IPS-18c (cell line): Measurements from ENCODE around the gene ST7L.
"Not testable (repeated sequence)": the region's sequence is repeated elsewhere in the genome, so short reads cannot be mapped to it uniquely, and the experiment has no call there.

Experiments used
- H3K4me3 ChIP-seq: 2 replicates; pipeline ENCODE4 v1.7.0; 2013; ENCODE audit warnings: low read depth, mild to moderate bottlenecking, low read length, moderate library complexity; ENCODE audit not compliant: insufficient read depth
- H3K9me3 ChIP-seq: one replicate; pipeline ENCODE4 v1.6.1; 2013; ENCODE audit warnings: mild to moderate bottlenecking, low read length, moderate library complexity; ENCODE audit not compliant: control insufficient read depth, insufficient read depth

The ST7L gene

GRCh38 chr1:112625696-112626095 is 6.8 kb upstream of the ST7L start:
- Histone ChIP-seq H3K9me3 (peaks cover 2% of the 10 kb centered on the region), H3K4me3 (no peak overlapping the region)

GRCh38 chr1:112624493-112624892 is 5.6 kb upstream of the ST7L start:
- not testable (repeated sequence) for H3K9me3 ChIP-seq, H3K4me3 ChIP-seq

DNA sequence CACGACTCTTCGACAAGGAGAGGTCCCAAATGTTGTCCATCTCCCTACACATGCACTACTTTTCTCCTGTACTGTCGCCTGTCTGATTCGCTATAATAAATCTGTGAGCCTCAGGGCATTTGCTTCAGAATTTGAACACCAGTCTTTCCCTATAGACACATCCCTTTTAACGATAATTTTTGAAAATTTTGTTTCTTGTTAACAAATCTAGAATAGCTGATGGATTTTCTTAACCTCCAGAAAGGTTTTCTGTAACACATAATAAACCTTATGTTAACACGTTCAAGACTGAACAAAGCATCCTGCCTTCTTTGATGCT is 1.4 kb upstream of the ST7L start:
- Histone ChIP-seq H3K4me3 (peak overlapping the region; percentile 100), H3K9me3 (peaks cover 2% of the 10 kb centered on the region)

DNA sequence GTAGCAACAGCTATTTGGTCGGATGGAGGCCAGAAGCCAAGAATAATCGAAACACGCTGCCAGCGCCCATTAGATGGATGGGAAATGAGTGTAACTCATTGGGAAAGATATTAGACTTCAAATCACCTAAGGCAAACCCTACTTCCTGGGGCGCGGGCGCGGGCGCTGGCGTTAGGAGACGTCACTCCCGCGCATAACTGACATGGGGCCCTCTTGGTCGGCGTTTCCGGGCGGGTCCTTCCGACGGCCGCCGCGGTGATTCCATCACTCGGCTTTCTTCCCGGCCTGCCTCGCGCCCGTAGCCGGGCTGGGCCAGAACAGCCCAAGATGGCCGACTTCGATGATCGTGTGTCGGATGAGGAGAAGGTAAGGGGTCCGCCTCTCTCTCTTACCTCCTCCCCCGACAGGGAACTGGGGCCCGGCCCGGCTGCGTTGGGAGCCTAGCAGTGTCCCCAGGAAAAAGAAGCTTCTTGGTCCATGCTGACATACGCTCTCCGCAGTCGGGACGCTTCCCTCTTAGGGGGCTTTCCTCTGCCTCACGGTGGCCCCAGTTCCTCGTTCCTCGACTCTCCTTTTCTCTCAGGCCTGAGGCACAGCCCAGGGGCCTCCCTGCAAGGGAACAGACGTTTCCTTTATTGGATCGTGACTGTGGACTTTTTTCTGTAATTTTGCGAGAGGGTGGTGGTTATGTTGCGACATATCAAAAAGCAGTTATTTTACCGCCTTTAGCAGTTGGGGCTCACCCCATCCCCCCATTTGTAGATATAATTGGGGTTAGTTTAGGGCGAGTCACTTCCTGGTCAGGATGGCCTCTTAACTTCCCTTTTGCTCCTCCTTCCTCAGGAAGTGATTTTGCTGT is 806 bp upstream of the ST7L start, which contains the start of gene CAPZA1:
CAPZA1 (plus strand) TSS at position 315 of the 859 bp plus-strand sequence; CDS start at position 328, 13 bp downstream.
- peaks cover 2% of the 10 kb centered on the region for H3K9me3 ChIP-seq
- peak within 1 kb of the TSS; percentile 100 for H3K4me3 ChIP-seq

DNA sequence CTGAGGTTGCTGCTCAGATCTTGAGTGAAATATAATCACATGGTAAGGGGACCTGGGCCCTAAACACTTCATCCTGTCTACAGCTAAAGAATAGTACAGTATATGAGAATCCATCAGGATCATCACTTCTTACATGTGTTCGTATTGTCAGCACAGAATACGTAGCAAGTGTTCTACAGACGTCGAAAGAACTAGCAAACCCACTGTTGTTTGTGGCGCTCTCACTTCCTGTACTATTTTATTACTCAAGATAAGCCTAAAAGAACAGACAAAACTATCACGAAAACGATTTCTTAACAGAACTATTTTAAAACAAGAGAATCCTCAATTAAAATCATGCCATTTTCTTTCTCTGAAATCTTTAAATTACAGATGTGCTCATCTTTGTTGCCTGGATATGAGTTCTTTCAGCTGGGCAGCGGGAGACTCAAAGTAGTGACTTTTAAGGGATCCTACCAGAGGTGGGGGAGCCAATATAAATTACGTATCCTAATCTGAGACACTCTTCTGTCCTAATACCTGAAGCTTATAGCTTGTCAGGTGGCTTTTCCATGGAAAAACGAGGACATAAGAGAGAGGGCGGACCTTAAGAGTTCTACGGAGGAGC is 724 bp downstream of the ST7L start:
- H3K4me3 ChIP-seq = peak overlapping the region; percentile 100
- peaks cover 2% of the 10 kb centered on the region for H3K9me3 ChIP-seq

DNA sequence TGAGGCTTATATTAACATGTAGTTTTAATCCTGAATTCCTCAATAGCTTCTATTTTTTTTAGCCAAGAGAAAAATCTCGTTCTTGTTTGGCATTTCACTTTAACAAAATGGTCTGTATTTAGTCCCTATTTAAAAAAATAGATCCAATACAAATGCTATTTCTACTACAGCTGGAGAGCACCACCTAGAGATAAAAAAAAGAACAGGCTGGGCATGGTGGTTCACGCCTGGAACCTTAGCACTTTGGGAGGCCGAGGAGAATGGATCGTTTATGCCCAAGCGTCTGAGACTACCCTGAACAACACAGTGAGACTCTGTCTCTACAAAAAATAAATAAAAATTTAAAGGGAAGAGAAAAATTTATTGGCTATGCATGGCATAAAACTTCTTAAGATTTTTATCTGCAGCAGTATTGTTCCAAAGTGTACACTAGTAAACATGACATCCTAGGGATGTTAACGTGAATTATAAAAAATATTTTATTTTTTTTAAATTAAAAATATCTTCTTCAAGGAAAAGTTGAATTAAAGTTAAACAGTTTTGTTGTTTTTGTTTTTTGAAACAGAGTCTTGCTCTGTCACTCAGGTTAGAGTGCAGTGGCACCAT is 4.4 kb downstream of the ST7L start:
- Histone ChIP-seq H3K4me3 (no peak overlapping the region), H3K9me3 (no peaks in the 10 kb centered on the region)

DNA sequence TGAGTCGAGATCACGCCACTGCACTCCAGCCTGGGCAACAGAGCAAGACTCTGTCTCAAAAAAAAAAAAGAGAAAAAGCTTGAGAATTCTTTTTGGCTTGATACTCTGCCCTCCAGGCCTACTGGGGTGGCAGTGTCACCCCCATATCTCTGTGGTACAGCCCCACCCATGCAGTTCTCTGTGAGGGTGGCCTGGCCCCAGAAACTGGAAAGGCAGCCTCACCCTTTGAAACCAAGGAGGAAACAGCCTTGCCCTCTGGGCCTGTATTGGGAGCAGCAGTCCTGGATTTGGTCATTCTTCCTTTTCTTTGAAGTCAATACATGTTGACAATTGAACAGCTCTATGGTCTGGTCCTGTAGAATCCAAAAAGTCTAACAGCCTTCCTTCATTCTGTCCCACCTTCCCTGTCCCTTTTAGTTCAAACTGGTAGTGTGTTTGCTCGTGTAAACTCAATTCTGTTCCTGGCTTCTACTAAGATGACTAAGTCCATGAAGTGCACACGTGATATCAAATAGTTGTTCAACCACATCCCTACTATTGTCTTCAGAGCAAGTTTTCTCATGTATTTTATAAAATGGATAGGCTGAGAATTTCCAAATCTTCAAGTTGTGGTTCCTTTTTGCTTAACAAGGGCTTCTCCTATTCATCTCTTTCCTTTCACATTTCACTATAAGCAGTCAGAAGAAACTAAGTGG is 13.2 kb downstream of the ST7L start:
- H3K4me3 ChIP-seq = no peak overlapping the region
- no peaks in the 10 kb centered on the region for H3K9me3 ChIP-seq

DNA sequence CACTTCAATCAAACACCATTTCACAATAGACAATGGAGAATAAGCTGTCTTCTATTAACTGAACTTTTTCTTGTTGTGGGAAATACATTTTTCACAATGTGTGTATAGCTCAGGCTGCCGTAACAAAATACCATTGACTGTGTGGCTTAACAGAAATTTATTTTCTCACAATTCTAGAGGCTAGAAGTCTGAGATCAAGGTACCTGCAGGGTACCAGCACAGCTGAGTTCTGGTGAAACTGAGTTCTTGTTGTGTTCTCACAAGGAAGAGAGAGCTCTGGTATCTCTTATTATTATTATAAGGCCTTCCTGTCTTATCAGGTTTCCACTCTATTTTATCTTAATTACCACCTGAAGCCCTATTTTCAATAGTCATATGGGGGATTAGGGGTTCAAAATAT is 15.4 kb downstream of the ST7L start:
- Histone ChIP-seq H3K4me3 (no peak overlapping the region), H3K9me3 (no peaks in the 10 kb centered on the region)

DNA sequence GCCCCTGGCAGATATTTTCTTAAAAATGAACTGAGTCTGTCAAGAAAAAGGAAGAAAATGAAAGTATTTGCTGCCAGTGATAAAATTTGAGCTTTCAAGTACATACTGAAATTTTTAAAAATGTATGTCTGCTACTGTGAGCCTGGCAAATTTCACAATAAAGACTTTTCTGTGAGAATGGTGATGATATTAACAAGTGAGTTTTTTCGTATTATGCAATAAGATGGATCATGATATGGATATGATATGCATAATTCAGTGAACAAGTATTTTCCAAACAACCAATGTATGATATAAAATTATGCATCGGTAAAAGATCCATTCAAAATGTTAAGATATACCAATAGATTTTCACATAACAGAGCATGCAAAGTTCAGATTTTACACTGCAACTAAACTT is 15.9 kb downstream of the ST7L start:
- H3K9me3 ChIP-seq = no peaks in the 10 kb centered on the region
- H3K4me3 ChIP-seq = no peak overlapping the region

- Histone ChIP-seq H3K9me3 (no peaks in the 10 kb centered on the region), H3K4me3 (no peak overlapping the region)
These were observed 19.5 kb downstream of the ST7L start for GRCh38 chr1:112599477-112599876.

- H3K9me3 ChIP-seq = no peaks in the 10 kb centered on the region
- no peak overlapping the region for H3K4me3 ChIP-seq
These were observed 24.6 kb downstream of the ST7L start for GRCh38 chr1:112594208-112594876.

GRCh38 chr1:112589766-112590165 is 29.2 kb downstream of the ST7L start:
- no peak overlapping the region for H3K4me3 ChIP-seq
- peaks cover 2% of the 10 kb centered on the region for H3K9me3 ChIP-seq

DNA sequence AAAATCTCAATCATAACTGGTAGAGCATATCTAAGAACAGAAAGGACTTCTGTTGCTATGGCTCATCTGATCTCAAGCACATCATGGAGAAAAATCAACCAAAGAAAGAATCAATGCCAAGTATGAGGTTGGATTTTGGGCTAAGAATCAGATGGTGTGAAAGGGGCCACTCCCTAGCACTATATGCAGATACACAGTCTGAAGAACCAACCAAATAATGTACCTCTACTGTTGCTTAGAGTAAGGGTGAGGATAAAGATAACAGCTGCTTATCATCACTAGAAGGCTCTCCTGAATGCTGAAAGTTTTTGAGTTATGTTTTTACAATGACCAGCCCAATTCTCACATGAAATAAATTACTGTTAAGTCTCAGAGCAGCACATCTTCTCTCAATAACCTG is 35.6 kb downstream of the ST7L start:
- H3K4me3 ChIP-seq = no peak overlapping the region
- peaks cover 2% of the 10 kb centered on the region for H3K9me3 ChIP-seq

DNA sequence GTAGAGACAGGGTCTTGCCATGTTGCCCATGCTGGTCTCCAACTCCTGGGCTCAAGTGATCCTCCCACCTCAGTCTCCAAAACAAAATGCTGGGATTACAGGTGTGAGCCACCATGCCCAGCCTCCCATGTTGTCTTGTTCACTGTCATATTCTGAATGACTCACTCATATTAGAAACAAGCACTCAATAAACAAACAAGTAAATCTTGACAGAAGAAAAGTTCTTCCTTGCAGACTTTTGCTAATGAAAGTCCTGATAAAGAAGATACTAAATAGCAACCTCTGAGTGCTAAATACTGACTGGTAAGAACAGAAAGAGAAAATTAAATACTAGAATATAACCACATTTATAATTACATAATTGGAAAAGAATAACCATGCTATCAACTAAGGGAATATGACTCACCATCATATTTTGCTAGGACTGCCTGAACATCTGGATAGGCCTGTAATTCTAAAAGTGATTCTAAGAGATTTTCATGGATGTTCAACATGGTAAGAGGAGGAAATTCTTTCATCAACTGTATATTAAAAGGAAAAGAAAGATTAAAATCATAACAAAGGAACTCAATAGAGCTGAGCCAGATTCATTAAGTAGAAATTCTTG is 37.3 kb downstream of the ST7L start:
- Histone ChIP-seq H3K4me3 (no peak overlapping the region), H3K9me3 (peaks cover 2% of the 10 kb centered on the region)

DNA sequence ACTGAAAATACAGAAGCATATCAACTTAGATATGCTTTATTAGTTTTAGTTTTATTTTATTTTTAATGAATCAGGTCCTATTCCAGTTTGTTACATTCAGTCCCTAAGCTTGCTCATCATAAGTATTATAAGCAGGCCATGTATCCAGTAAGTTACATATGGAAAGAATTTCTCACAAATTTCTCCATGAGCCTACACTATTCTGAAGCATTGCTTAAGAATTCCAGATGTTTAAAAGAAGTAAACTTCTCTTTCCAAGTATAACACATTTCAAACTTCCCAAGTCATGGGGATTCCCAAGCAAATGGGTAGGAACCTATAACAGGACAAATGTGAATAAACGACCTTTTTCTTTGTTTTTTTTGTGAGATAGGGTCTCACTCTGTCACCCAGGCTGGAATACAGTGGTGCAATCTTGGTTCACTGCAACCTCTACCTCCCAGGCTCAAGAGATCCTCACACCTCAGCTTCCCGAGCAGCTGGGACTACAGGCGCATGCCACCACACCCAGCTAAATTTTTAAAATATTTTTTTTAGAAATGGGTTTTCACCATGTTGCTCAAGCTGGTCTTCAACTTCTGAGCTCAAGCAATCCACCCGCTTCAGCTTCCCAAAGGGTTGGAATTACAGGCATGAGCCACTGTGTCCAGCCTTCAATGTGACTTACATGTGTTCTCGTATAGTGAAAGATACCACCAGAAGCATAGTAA is 39.0 kb downstream of the ST7L start:
- H3K4me3 ChIP-seq = no peak overlapping the region
- no peaks in the 10 kb centered on the region for H3K9me3 ChIP-seq

DNA sequence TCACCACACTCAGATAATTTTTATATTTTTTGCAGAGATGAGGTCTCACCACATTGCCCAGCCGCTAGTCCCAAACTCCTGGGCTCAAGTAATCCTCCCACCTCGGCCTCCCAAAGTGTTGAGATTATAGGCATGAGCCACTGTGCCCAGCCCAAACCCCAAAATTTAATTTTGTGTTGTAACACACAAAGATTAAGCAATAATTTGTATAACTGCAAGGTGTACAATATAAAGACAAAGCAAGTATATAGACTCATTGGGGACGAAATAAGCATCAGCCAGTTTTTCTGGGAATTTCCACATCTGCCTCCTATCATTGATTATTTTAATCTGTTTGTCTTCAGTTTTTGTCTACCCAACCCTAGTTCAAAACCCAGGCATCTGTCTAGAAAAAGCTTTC is 42.7 kb downstream of the ST7L start:
- Histone ChIP-seq H3K4me3 (no peak overlapping the region), H3K9me3 (no peaks in the 10 kb centered on the region)
